H1 (cell line): ENCODE measurements around the gene PDZD2. TPM values are rescaled to one million over a fixed set of nuclear protein-coding genes. Genes with fewer than 3 reads are reported as not detected.
A peak's percentile ranks its signal among the peaks of the same experiment; 100 is the strongest.

Source experiments
- CTCF ChIA-PET: fragments of 300-600 bp; sonication (Branson Sonifier 250); formaldehyde crosslinking; loops from one replicate; lab custom pipeline; 2021; ENCODE audit not compliant: partially characterized antibody; lab: Charles Lee
- POLR2A ChIA-PET: fragments of 300-600 bp; sonication (Branson Sonifier 250); formaldehyde crosslinking; loops from one replicate; lab custom pipeline; 2021; ENCODE audit warnings: inconsistent platforms; ENCODE audit not compliant: partially characterized antibody; lab: Charles Lee
- DNase-seq, 2 experiments: peaks; one replicate each; pipeline versions ENCODE4 v3.0.0 to v3.0.0-alpha.2; 2010 to 2022; ENCODE audit warnings: low spot score in 2 of 2, low read depth in 1 of 2, mixed read lengths in 1 of 2
- FAIRE-seq: peaks from 2 replicates; lab custom pipeline; 2011; peaks lifted over from hg19 to GRCh38; lab: Jason Lieb, UNC
- H2AFZ ChIP-seq: 2 replicates; pipeline ENCODE4 v1.8.1; 2012; ENCODE audit warnings: low read length, inconsistent platforms
- H2AK5ac ChIP-seq: 2 replicates; pipeline ENCODE4 v1.6.1; 2013; ENCODE audit warnings: low read depth, low read length
- H2BK120ac ChIP-seq: replicated peaks from 2 replicates; pipeline ENCODE3; 2013; ENCODE audit warnings: low read depth, low read length, inconsistent platforms
- H2BK12ac ChIP-seq: 2 replicates; pipeline ENCODE4 v1.6.1; 2013; ENCODE audit warnings: low read depth, low read length
- H2BK15ac ChIP-seq: 2 replicates; pipeline ENCODE4 v1.6.1; 2013; ENCODE audit warnings: low read length
- H2BK20ac ChIP-seq: 2 replicates; pipeline ENCODE4 v1.6.1; 2013; ENCODE audit warnings: low read length
- H2BK5ac ChIP-seq: 2 replicates; pipeline ENCODE4 v1.6.1; 2013; ENCODE audit warnings: low read depth, low read length
- H3K14ac ChIP-seq: 2 replicates; pipeline ENCODE4 v1.6.1; 2013; ENCODE audit warnings: inconsistent platforms; ENCODE audit not compliant: insufficient read length
- H3K18ac ChIP-seq: 2 replicates; pipeline ENCODE4 v1.6.1; 2013; ENCODE audit warnings: low read length; ENCODE audit errors: extremely low read depth
- H3K23ac ChIP-seq: 2 replicates; pipeline ENCODE4 v1.6.1; 2013; ENCODE audit warnings: inconsistent platforms; ENCODE audit not compliant: insufficient read length
- H3K23me2 ChIP-seq: 2 replicates; pipeline ENCODE4 v1.6.1; 2013; ENCODE audit warnings: low read depth, low read length
- H3K27ac ChIP-seq: 2 replicates; pipeline ENCODE4 v1.6.1; 2011; ENCODE audit warnings: low read depth, low read length, inconsistent platforms
- H3K27me3 ChIP-seq, 4 experiments: replicated peaks in 1 of 4; 1 replicate in 1 of 4; 2 replicates in 3 of 4; pipeline versions ENCODE4 v1.6.1 to v1.8.1; 2011 to 2013; ENCODE audit warnings: low read length in 3 of 4, mild to moderate bottlenecking in 3 of 4, inconsistent platforms in 2 of 4, mixed read lengths in 2 of 4, moderate library complexity in 1 of 4; ENCODE audit not compliant: control insufficient read depth in 3 of 4, insufficient read depth in 3 of 4; ENCODE audit errors: extremely low read depth in 1 of 4
- H3K36me3 ChIP-seq, 4 experiments: 2 replicates each; pipeline versions ENCODE4 v1.6.1 to v1.8.1; 2011 to 2013; ENCODE audit warnings: mild to moderate bottlenecking in 4 of 4, low read length in 3 of 4, moderate library complexity in 2 of 4, control low read depth in 1 of 4, inconsistent platforms in 1 of 4; ENCODE audit not compliant: insufficient read depth in 4 of 4, control insufficient read depth in 2 of 4
- H3K4ac ChIP-seq: replicated peaks from 2 replicates; pipeline ENCODE3; 2013; ENCODE audit warnings: low read length, low read depth, mixed read lengths, inconsistent platforms; ENCODE audit not compliant: insufficient read length
- H3K4me1 ChIP-seq, 4 experiments: replicated peaks in 1 of 4; 1 replicate in 1 of 4; 2 replicates in 3 of 4; pipeline versions ENCODE4 v1.6.1 to v1.8.1; 2011 to 2013; ENCODE audit warnings: low read length in 3 of 4, inconsistent platforms in 2 of 4, mixed read lengths in 1 of 4; ENCODE audit not compliant: insufficient read depth in 4 of 4, control insufficient read depth in 3 of 4
- H3K4me2 ChIP-seq, 2 experiments: 2 replicates each; pipeline versions ENCODE4 v1.6.1 to v1.8.1; 2011 to 2013; ENCODE audit warnings: low read depth in 2 of 2, low read length in 2 of 2, control low read depth in 1 of 2, inconsistent platforms in 1 of 2, mild to moderate bottlenecking in 1 of 2; ENCODE audit not compliant: insufficient read depth in 1 of 2
- H3K4me3 ChIP-seq, 4 experiments: fragments of 200-600, 300-600 bp in 1 of 4; sonication (generic), shearing (Covaris generic), sonication (Bioruptor Twin) in 1 of 4; 2 replicates each; pipeline versions ENCODE4 v1.5.1 to v1.8.1; 2011 to 2016; ENCODE audit warnings: low read length in 4 of 4, low read depth in 3 of 4, control low read depth in 2 of 4, inconsistent platforms in 2 of 4, mild to moderate bottlenecking in 2 of 4, mixed read lengths in 1 of 4, moderate library complexity in 1 of 4; ENCODE audit not compliant: insufficient read depth in 2 of 4; ENCODE audit errors: extremely low read depth in 1 of 4
- H3K56ac ChIP-seq: replicated peaks from 2 replicates; pipeline ENCODE3; 2013; ENCODE audit warnings: low read depth, mild to moderate bottlenecking, mixed read lengths, low read length, inconsistent platforms; ENCODE audit not compliant: insufficient read length
- H3K79me1 ChIP-seq: 2 replicates; pipeline ENCODE4 v1.6.1; 2013; ENCODE audit warnings: low read depth, low read length, control low read depth
- H3K79me2 ChIP-seq, 2 experiments: 2 replicates each; pipeline versions ENCODE4 v1.6.1 to v1.8.1; 2012 to 2013; ENCODE audit warnings: low read length in 2 of 2, mild to moderate bottlenecking in 2 of 2, inconsistent platforms in 1 of 2; ENCODE audit not compliant: insufficient read depth in 2 of 2, control insufficient read depth in 1 of 2
- H3K9ac ChIP-seq, 4 experiments: replicated peaks in 1 of 4; 1 replicate in 1 of 4; 2 replicates in 3 of 4; pipeline versions ENCODE4 v1.6.1 to v1.8.1; 2011 to 2013; ENCODE audit warnings: low read depth in 3 of 4, low read length in 3 of 4, control low read depth in 2 of 4, mild to moderate bottlenecking in 2 of 4, moderate library complexity in 2 of 4, inconsistent platforms in 1 of 4; ENCODE audit errors: extremely low read depth in 1 of 4
- H3K9me3 ChIP-seq, 2 experiments: 2 replicates each; pipeline versions ENCODE4 v1.6.1 to v1.8.1; 2012 to 2013; ENCODE audit warnings: mild to moderate bottlenecking in 2 of 2, moderate library complexity in 2 of 2, control low read depth in 1 of 2, inconsistent platforms in 1 of 2, low read depth in 1 of 2, low read length in 1 of 2, mixed read lengths in 1 of 2; ENCODE audit not compliant: insufficient read depth in 2 of 2
- H4K20me1 ChIP-seq, 2 experiments: replicated peaks in 1 of 2; 2 replicates each; pipeline versions ENCODE3 to v1.8.1; 2011 to 2013; ENCODE audit warnings: inconsistent platforms in 2 of 2, low read length in 2 of 2, mild to moderate bottlenecking in 1 of 2; ENCODE audit not compliant: insufficient read depth in 2 of 2, control insufficient read depth in 1 of 2
- H4K5ac ChIP-seq: 2 replicates; pipeline ENCODE4 v1.6.1; 2013; ENCODE audit warnings: low read length, low read depth, mixed read lengths, inconsistent platforms; ENCODE audit not compliant: insufficient read length
- H4K8ac ChIP-seq: 2 replicates; pipeline ENCODE4 v1.8.0; 2013; ENCODE audit warnings: mild to moderate bottlenecking, moderate library complexity, low read length, inconsistent platforms; ENCODE audit not compliant: insufficient read depth; ENCODE audit errors: extremely low read depth
- H4K91ac ChIP-seq: replicated peaks from 2 replicates; pipeline ENCODE3; 2013; ENCODE audit warnings: low read length, mixed read lengths, inconsistent platforms; ENCODE audit not compliant: insufficient read length
- BACH1 ChIP-seq: IDR thresholded peaks from 2 replicates; pipeline ENCODE4 v1.6.1; 2012; ENCODE audit warnings: low read length, improper control_type of control experiment
- EP300 ChIP-seq, 2 experiments: IDR thresholded peaks; 1 replicate in 1 of 2; 2 replicates in 1 of 2; pipeline ENCODE4 v1.6.1; 2011 to 2012; ENCODE audit warnings: low read depth in 2 of 2, low read length in 2 of 2, mild to moderate bottlenecking in 2 of 2, borderline replicate concordance in 1 of 2, inconsistent platforms in 1 of 2, moderate library complexity in 1 of 2
- JUND ChIP-seq: IDR thresholded peaks from 2 replicates; pipeline ENCODE4 v1.6.1; 2011; ENCODE audit warnings: mild to moderate bottlenecking, improper control_type of control experiment, low read length
- KDM4A ChIP-seq: IDR thresholded peaks from one replicate; pipeline ENCODE4 v1.7.1; 2012; ENCODE audit warnings: low read depth, mild to moderate bottlenecking, moderate library complexity, low read length, inconsistent platforms; ENCODE audit not compliant: severe bottlenecking
- SP1 ChIP-seq: IDR thresholded peaks from 2 replicates; pipeline ENCODE4 v1.6.1; 2011; ENCODE audit warnings: low read depth, low read length
- YY1 ChIP-seq: IDR thresholded peaks from 2 replicates; pipeline ENCODE4 v1.6.1; 2011; ENCODE audit warnings: low read depth, mild to moderate bottlenecking, low read length
- WGBS, 2 experiments: shearing (Covaris generic) in 1 of 2; methylation state at CpG; one replicate each; pipeline versions ENCODE4 v1.1.6 to v1.1.7; 2013 to 2015; ENCODE audit warnings: low lambda C conversion rate in 2 of 2, mixed read lengths in 2 of 2, inconsistent platforms in 1 of 2, low coverage in 1 of 2, missing lambda C conversion rate in 1 of 2; ENCODE audit not compliant: insufficient replicate concordance in 2 of 2, insufficient coverage in 1 of 2, insufficient read length in 1 of 2; ENCODE audit errors: extremely low coverage in 1 of 2, missing lambda C conversion rate in 1 of 2; 5-methylcytosine and 5-hydroxymethylcytosine counted together
- polyA plus RNA-seq, 7 experiments: library from polyadenylated mRNA; depleted of rRNA in 3 of 7; stranded (reverse) in 5 of 7; unstranded in 2 of 7; fragments of >200 nt in 5 of 7; fragments of 200-250 nt in 2 of 7; gene quantifications; 1 replicate in 5 of 7; 2 replicates in 1 of 7; 4 replicates in 1 of 7; pipeline versions ENCODE4 v1.2.1 to v1.2.3, GENCODE V29; 2011 to 2013; ENCODE audit warnings: missing spikeins in 2 of 7, mixed read lengths in 2 of 7
- total RNA-seq: library from RNA; stranded (reverse); fragmentation: NEBNext Ultra II Directional; extraction: Animal tissue kit (Norgen Biotek cat#: 25700); gene quantifications from 2 replicates; pipeline ENCODE4 v1.2.1, GENCODE V29; 2021
- TF ChIP-seq, protein P1 (sequence below), 3 experiments: IDR thresholded peaks; 1 replicate in 2 of 3; 2 replicates in 1 of 3; pipeline versions ENCODE4 v1.5.1 to v1.6.1; 2011; ENCODE audit warnings: low read length in 3 of 3, mild to moderate bottlenecking in 3 of 3, inconsistent platforms in 2 of 3, low read depth in 1 of 3, moderate library complexity in 1 of 3; ENCODE audit not compliant: insufficient read depth in 1 of 3; ENCODE audit errors: control extremely low read depth in 1 of 3

The PDZD2 gene
- total and polyA plus RNA-seq, 2 of the 8 experiments (the other 6 are each of a cell fraction or from before 2014, with no cell fraction given) = 1.2 to 6.8 TPM

DNA sequence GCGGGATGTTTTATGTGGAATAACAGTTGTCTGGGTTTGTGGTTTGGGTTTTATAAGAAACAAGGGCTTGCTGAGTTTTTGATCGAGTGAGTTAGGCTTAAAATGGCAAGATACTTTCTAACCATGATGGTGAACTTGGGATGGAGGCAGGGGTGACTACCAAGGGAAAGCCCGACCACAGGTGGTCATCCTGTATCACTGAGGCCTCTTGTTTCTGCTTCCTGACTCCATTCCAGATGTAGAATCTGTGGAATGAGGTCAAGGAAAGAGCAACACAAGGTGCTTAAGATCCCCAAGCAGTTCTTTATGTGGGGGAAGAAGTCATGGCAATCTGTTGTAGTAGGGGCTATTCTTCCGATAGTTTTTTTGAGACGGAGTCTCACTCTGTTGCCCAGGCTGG is 412.9 kb downstream of the PDZD2 start:
- H2BK120ac ChIP-seq = no peak overlapping the region
- no peak overlapping the region for H2BK12ac ChIP-seq
- H3K9ac ChIP-seq = no peak overlapping the region
- H3K27me3 ChIP-seq = no peaks in the 10 kb centered on the region
- H4K20me1 ChIP-seq = no peaks in the 10 kb centered on the region
- 0 out of 2 replicates have a peak overlapping the region, but pooled peaks have one; percentile 9 for H2BK20ac ChIP-seq
- no peak overlapping the region for H4K91ac ChIP-seq
- DNase-seq (no peak), FAIRE-seq (no peak)
- 91% methylated on average over 5 of the region's 5 CpGs; no CpG with 5 or more reads in 1 of the 2 experiments for WGBS, 2 experiments
- H3K23ac ChIP-seq = no peak overlapping the region
- no peaks in the 10 kb centered on the region for H3K79me2 ChIP-seq
- H4K8ac ChIP-seq = no peak overlapping the region
- no peak overlapping the region; a peak in 1 of 4 replicates for H3K4me2 ChIP-seq
- peaks cover 0 to 3% (median 0%) of the 10 kb centered on the region in 4 experiments; a peak in 1 of 8 replicates for H3K36me3 ChIP-seq
- no peaks in the 10 kb centered on the region for H3K79me1 ChIP-seq
- POLR2A ChIA-PET = no interaction called here
- H2BK5ac ChIP-seq = no peak overlapping the region
- H3K14ac ChIP-seq = no peak overlapping the region
- CTCF ChIA-PET = interaction anchor here (1.1 to 1.8 kb wide), 2 partner anchors 21 to 34 kb away, joined by 3 to 4 read pairs; no protein-coding TSS in a partner anchor
- no peak overlapping the region for H3K18ac ChIP-seq
- H2AK5ac ChIP-seq = no peak overlapping the region
- no peak overlapping the region for H2BK15ac ChIP-seq
- H3K4me3 ChIP-seq = no peak overlapping the region
- H3K4me1 ChIP-seq = no peaks in the 10 kb centered on the region
- H3K23me2 ChIP-seq = no peaks in the 10 kb centered on the region
- no peak overlapping the region for H4K5ac ChIP-seq
- H3K4ac ChIP-seq = no peak overlapping the region
- TF ChIP-seq, protein P1, sequence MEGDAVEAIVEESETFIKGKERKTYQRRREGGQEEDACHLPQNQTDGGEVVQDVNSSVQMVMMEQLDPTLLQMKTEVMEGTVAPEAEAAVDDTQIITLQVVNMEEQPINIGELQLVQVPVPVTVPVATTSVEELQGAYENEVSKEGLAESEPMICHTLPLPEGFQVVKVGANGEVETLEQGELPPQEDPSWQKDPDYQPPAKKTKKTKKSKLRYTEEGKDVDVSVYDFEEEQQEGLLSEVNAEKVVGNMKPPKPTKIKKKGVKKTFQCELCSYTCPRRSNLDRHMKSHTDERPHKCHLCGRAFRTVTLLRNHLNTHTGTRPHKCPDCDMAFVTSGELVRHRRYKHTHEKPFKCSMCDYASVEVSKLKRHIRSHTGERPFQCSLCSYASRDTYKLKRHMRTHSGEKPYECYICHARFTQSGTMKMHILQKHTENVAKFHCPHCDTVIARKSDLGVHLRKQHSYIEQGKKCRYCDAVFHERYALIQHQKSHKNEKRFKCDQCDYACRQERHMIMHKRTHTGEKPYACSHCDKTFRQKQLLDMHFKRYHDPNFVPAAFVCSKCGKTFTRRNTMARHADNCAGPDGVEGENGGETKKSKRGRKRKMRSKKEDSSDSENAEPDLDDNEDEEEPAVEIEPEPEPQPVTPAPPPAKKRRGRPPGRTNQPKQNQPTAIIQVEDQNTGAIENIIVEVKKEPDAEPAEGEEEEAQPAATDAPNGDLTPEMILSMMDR (IDR thresholded peaks at IDR 0.05; ENCODE audit: control extremely low read depth in 1 of 3, insufficient read depth in 1 of 3, low read depth in 1 of 3, low read length in 3 of 3) = no peak
- TF ChIP-seq YY1 (0 out of 2 replicates have a peak, but pooled peaks have one; percentile 35), BACH1 (no peak), JUND (no peak), SP1 (no peak), EP300 (IDR thresholded peaks at IDR 0.05; ENCODE audit: borderline replicate concordance in 1 of 2, low read depth in 2 of 2, low read length in 2 of 2) (no peak), KDM4A (no peak)
- TF ChIP-seq, all 59 proteins: peak for 1
- no peaks in the 10 kb centered on the region for H3K9me3 ChIP-seq
- H3K56ac ChIP-seq = no peak overlapping the region
- no peak overlapping the region for H3K27ac ChIP-seq
- H2AFZ ChIP-seq = no peak overlapping the region
